HG03159 (cell line): ENCODE measurements around the gene ATP5MG.

Experiments used
- ATAC-seq: cut with Tn5 transposase; IDR thresholded peaks from one replicate; pipeline ENCODE4 v1.9.1; 2021; ENCODE audit warnings: mild to moderate bottlenecking, moderate library complexity; ENCODE audit not compliant: unreplicated experiment

ATP5MG gene

DNA sequence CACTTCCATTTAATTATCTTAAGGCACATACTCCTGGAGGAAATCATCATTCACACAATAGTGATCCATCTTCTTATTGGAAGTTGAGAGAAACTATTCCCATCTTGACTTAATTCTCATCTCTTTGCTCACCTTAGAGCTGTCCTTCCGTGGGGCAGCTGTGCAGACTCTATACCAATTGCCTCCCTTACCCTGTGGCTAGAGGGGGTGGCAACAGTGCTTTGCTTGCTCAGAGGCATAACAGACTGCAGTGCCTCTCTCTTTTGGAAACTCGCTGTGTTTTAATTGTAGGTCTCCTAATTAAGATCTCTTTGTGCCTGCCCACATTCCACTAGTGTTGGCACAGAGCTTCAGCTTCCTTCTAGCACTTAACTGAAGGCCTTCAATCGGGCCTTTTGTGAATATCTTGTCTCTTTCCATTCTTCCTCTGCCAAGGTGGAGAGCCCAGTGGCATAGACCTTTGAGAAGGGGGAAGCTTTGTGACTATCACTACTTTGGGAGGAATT is 40.4 kb downstream of the ATP5MG start:
- ATAC-seq = no peak

DNA sequence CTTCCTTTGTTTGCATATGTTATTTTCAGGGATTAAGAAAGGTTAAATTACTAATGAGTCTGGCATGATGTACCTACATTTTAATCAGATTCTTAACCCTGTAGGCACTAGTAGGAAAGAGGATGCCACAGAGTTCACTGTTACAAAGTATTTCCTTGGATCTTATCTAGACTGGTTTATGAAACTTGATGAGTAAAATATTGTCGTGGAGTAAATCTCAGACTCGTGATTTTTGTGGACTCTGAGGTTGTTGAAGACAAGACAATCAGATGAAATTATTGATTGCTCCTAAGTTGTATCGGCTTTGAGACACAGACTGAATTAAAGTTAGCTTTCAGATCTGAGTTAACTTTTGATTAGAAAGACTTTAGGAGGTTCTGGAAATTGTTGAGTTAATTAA is 40.9 kb downstream of the ATP5MG start:
- no peak for ATAC-seq

DNA sequence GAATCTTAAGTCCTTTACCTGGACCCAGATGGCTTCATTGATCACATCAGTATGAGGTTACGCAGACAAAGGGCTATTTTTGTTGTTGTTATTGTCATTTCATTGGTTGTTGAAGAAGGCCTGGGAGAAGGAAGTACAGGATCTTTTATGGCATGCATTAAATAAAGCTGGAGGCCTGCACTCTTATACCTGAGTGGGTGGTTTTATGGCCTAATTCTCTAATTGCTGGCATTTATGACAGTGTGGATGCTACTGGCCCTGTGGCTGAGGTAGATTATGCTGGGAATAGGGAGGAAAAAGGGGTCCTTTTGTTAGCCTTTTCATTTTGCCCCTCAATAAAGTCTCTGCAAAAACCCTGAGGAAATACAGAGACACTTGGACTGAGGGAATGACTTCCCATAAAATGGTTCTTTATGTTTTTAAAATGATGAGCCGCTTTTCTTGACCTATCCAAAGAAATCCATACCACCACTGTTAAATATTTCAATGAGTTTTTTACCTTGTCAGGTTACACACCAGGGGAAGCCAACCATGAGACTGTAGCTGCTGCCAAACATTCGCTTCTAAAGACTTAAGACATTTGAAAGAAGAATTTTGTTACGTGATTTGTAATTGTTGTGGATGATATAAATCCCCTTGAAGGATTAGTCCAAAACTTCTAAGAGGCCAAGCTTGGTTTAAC is 41.6 kb downstream of the ATP5MG start:
- ATAC-seq = no peak

DNA sequence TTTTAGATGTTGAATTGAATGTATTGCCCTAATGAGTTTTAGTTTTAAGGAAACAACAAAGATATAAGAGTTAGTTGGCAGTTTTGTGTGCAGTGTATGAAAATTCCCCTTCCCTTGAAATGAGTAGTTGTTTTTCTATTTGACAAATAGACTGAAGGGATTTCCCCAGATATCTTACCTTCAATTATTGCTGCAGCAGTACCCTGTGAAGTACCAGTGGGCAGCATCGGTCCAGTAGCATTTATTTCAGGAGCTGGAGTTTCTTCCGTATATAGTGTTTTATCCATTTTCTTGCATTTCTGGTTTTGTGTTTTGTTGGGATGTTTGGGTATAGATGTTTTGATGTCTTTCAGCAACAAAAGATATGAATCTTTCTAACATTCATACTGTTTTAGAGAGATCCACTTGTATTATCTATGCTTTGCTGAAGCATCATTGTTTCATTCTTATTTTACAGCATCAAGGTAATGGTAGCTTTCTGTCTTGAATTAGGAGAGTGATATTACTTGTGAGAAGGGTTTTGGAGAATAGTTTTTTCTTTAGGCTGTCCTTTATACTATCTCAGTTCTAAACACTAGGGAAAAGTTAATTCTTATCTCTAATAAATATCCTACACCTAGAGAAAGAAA is 42.3 kb downstream of the ATP5MG start:
- no peak for ATAC-seq

DNA sequence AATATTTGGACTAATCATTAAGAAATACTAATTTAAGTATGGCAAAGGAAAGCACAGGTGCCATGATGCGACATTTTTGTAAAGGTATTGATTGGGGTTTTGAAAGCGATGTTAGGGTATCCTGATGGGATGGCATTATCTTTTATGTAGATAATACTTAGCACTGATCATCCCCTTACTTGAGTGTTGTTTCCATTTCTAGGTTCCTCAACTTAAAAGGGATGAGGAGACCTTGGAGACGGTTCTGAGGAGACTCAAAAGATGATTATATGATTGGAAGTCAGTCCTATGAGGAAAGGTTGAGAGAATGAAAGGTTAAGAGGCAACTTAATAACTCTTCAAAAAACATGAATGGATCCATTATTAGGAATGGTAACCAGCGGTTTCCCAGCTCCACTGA is 46.0 kb downstream of the ATP5MG start:
- ATAC-seq = no peak

DNA sequence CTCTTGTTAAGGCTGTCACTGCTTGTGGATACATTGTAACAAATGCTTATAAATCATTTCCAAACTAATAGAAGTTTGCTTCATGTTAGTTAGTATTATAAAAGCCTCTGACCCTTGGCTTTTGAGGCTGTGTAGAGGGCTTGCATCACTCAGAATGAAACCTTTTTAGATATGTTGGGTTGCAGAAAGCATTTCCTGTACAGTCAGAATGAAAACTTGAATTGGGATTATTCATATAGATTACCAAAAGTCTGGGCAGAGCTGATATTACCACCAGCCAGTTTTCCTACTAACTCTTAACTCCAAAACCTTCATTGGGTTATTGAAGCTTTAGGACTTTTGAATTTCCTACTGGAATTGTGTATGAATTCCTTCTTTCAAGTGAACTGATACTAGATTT is 46.9 kb downstream of the ATP5MG start:
- ATAC-seq = peak; percentile 81

DNA sequence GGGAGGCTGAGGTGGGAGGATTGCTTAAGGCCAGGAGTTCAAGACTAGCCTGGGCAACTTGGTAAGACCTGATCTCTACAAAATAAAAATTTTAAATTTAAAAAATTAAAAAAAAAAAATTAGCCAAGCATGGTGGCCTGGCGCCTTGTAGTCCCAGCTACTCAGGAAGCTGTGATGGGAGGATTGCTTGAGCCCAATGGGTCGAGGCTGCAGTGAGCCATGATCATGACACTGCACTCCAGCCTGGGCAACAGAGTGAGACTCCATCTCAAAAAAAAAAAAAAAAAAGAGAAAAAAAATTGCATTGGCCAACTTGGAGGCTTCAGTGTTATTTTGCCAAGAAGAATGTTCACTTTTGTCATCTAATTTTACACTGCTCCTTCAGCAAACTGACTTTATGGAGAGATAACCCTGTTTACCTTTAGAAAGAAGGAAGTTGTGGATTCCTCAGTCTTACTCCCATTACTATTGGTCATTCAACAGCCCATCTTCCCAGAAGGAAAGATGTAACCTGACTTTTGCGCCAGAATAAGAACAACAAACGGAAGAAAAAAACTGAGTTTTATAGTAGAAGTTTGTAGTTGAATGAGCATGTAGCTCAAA is 48.0 kb downstream of the ATP5MG start:
- no peak for ATAC-seq

DNA sequence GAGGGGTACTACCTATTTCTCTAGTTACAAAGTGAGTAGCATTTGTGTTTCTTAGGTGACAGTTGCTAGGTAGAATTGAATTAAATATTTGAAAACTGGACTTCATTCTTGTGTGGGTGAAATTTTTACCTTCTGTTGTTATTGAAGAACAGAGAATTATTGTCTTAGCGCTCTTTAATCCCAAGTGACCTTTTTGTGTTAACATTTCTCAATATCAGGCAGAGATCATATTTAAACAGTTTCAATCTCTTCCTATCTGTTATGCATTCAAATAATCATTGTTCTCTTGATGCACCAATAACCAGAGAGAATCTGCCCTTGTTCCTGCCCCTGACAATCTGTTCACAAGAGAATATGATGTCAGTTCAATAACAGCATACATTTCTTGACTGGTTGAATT is 49.0 kb downstream of the ATP5MG start:
- ATAC-seq = no peak
